ENCODE measurements around the gene DHRS3.

DNA sequence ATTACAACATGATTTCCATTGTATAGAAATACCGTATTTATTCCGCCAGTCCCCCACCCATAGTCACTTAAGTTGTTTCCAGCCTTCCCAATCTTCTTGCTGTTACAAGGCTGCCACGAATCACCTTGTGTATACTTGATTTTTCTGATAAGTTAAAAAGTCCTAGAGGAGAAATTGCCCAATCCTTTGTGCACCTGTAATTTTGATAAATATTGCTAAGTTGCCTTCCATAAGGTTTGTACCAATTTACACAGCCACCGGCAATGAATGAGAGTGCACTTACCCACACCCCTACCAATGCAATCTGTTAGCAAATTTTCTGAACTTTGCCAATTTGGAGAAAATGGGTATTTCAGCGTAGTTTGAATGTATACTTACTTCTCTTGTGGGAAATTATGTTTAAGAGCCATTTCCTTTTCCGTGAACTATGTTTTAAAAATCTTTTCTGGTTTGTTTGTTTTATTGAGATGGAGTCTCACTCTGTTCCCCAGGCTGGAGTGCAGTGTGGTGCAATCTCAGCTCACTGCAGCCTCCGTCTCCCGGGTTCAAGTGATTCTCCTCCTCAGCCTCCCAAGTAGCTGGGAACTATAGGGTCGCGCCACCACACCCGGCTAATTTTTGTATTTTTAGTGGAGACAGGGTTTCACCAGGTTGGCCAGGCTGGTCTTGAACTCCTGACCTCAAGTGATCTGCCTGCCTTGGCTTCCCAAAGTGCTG lies 87.4 kb downstream of the DHRS3 start:
- TF ChIP-seq, protein P1, sequence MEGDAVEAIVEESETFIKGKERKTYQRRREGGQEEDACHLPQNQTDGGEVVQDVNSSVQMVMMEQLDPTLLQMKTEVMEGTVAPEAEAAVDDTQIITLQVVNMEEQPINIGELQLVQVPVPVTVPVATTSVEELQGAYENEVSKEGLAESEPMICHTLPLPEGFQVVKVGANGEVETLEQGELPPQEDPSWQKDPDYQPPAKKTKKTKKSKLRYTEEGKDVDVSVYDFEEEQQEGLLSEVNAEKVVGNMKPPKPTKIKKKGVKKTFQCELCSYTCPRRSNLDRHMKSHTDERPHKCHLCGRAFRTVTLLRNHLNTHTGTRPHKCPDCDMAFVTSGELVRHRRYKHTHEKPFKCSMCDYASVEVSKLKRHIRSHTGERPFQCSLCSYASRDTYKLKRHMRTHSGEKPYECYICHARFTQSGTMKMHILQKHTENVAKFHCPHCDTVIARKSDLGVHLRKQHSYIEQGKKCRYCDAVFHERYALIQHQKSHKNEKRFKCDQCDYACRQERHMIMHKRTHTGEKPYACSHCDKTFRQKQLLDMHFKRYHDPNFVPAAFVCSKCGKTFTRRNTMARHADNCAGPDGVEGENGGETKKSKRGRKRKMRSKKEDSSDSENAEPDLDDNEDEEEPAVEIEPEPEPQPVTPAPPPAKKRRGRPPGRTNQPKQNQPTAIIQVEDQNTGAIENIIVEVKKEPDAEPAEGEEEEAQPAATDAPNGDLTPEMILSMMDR (conservative IDR thresholded peaks at IDR 0.05 in 1 of 2, IDR thresholded peaks at IDR 0.05 in 1 of 2; ENCODE audit: low read depth in 1 of 2, low read length in 2 of 2) = no peak
- TF ChIP-seq EZH2 (IDR thresholded peaks at IDR 0.05; ENCODE audit: low read length, missing control alignments) = no peak
